ENCODE measurements around the gene ALDH3B2.
"Not testable (repeated sequence)": the region's sequence is repeated elsewhere in the genome, so short reads cannot be mapped to it uniquely, and the experiment has no call there.

ALDH3B2 gene

GRCh38 chr11:67629386-67630227 lies 44.8 kb downstream of the ALDH3B2 start, which contains the start of gene NUDT8:
Gene NUDT8, minus strand, starts transcription at chr11:67629937. Its CDS starts 26 bp downstream, at chr11:67629911.
- peak; percentile 71 for DNase-seq (ENCODE audit: low spot score)

- DNase-seq (ENCODE audit: low spot score), result no peak
Observed at GRCh38 chr11:67628710-67629385, 45.6 kb downstream of the ALDH3B2 start.

GRCh38 chr11:67627812-67628624 lies 46.4 kb downstream of the ALDH3B2 start:
- no peak for DNase-seq (ENCODE audit: low spot score)

GRCh38 chr11:67627441-67627811 lies 47.0 kb downstream of the ALDH3B2 start:
- no peak for DNase-seq (ENCODE audit: low spot score)

GRCh38 chr11:67626970-67627369 lies 47.5 kb downstream of the ALDH3B2 start:
- DNase-seq (ENCODE audit: low spot score), result no peak

GRCh38 chr11:67626131-67626833 lies 48.1 kb downstream of the ALDH3B2 start:
- DNase-seq (ENCODE audit: low spot score), result not testable (repeated sequence)

GRCh38 chr11:67623795-67624194 lies 50.6 kb downstream of the ALDH3B2 start:
- DNase-seq (ENCODE audit: low spot score), result not testable (repeated sequence)

GRCh38 chr11:67622905-67623304 lies 51.5 kb downstream of the ALDH3B2 start:
- not testable (repeated sequence) for DNase-seq (ENCODE audit: low spot score)

GRCh38 chr11:67621928-67622327 lies 52.5 kb downstream of the ALDH3B2 start:
- DNase-seq (ENCODE audit: low spot score), result not testable (repeated sequence)

- DNase-seq (ENCODE audit: low spot score), result not testable (repeated sequence)
Observed at GRCh38 chr11:67620621-67621020, 53.8 kb downstream of the ALDH3B2 start.

- not testable (repeated sequence) for DNase-seq (ENCODE audit: low spot score)
Observed at GRCh38 chr11:67619683-67620618, 54.5 kb downstream of the ALDH3B2 start.

GRCh38 chr11:67618901-67619659 lies 55.3 kb downstream of the ALDH3B2 start:
- not testable (repeated sequence) for DNase-seq (ENCODE audit: low spot score)

- no peak for DNase-seq (ENCODE audit: low spot score)
Observed at GRCh38 chr11:67617243-67617953, 57.0 kb downstream of the ALDH3B2 start.

GRCh38 chr11:67616431-67617242 lies 57.8 kb downstream of the ALDH3B2 start:
- DNase-seq (ENCODE audit: low spot score), result no peak

- no peak for DNase-seq (ENCODE audit: low spot score)
Observed at GRCh38 chr11:67615728-67616430, 58.5 kb downstream of the ALDH3B2 start.

- peak; percentile 17 for DNase-seq (ENCODE audit: low spot score)
Observed at GRCh38 chr11:67614730-67615714, 59.4 kb downstream of the ALDH3B2 start.
